Ishikawa (cell line): ENCODE measurements around the gene VPS26C.

Experiments used
- CEBPB ChIP-seq: IDR thresholded peaks from 2 replicates; pipeline ENCODE4 v1.6.1; 2012
- CREB1 ChIP-seq: IDR thresholded peaks from 2 replicates; pipeline ENCODE4 v1.6.1; 2012; ENCODE audit warnings: low read depth
- EGR1 ChIP-seq: IDR thresholded peaks from 2 replicates; pipeline ENCODE4 v1.6.1; 2012
- EP300 ChIP-seq: IDR thresholded peaks from 2 replicates; pipeline ENCODE4 v1.6.1; 2012; ENCODE audit warnings: borderline replicate concordance
- FOXM1 ChIP-seq: IDR thresholded peaks from 2 replicates; pipeline ENCODE4 v1.6.1; 2012; ENCODE audit warnings: low read depth, borderline replicate concordance
- MAX ChIP-seq: IDR thresholded peaks from 2 replicates; pipeline ENCODE4 v1.6.1; 2012
- NFIC ChIP-seq: IDR thresholded peaks from 2 replicates; pipeline ENCODE4 v1.6.1; 2012
- RAD21 ChIP-seq: IDR thresholded peaks from 2 replicates; pipeline ENCODE4 v1.6.1; 2012; ENCODE audit warnings: low read depth
- REST ChIP-seq: IDR thresholded peaks from 2 replicates; pipeline ENCODE4 v1.6.1; 2012; ENCODE audit warnings: low read depth, mild to moderate bottlenecking
- TAF1 ChIP-seq: IDR thresholded peaks from 2 replicates; pipeline ENCODE4 v1.6.1; 2012; ENCODE audit warnings: low read depth, mild to moderate bottlenecking
- TCF12 ChIP-seq: IDR thresholded peaks from 2 replicates; pipeline ENCODE4 v1.6.1; 2012; ENCODE audit warnings: low read depth
- TEAD4 ChIP-seq: IDR thresholded peaks from 2 replicates; pipeline ENCODE4 v1.6.1; 2012
- USF1 ChIP-seq: IDR thresholded peaks from 2 replicates; pipeline ENCODE4 v1.6.1; 2012
- YY1 ChIP-seq: IDR thresholded peaks from 2 replicates; pipeline ENCODE4 v1.6.1; 2012; ENCODE audit warnings: low read depth
- ZBTB7A ChIP-seq: IDR thresholded peaks from 2 replicates; pipeline ENCODE4 v1.6.1; 2012; ENCODE audit warnings: low read depth

Gene VPS26C

GRCh38 chr21:37266515-37267221, 466 bp downstream of the VPS26C start:
- TF ChIP-seq MAX (peak; percentile 69; the same call in 1 of the 2 replicates), REST (no peak)

GRCh38 chr21:37264808-37265207, 2.3 kb downstream of the VPS26C start:
- TF ChIP-seq MAX: no peak
- no peak for TF ChIP-seq TAF1
- TF ChIP-seq REST: no peak

GRCh38 chr21:37263827-37264600, 3.1 kb downstream of the VPS26C start:
- TF ChIP-seq EP300 (no peak), CREB1 (no peak), ZBTB7A (no peak), YY1 (no peak), NFIC (no peak), REST (no peak), RAD21 (no peak), CEBPB (no peak), EGR1 (no peak), MAX (no peak), TEAD4 (no peak)

- no peak for TF ChIP-seq CREB1
- no peak for TF ChIP-seq EGR1
- no peak for TF ChIP-seq REST
- no peak for TF ChIP-seq RAD21
- TF ChIP-seq EP300: no peak
- no peak for TF ChIP-seq ZBTB7A
- no peak for TF ChIP-seq NFIC
- no peak for TF ChIP-seq MAX
- no peak for TF ChIP-seq YY1
- no peak for TF ChIP-seq USF1
- TF ChIP-seq TAF1: no peak
- TF ChIP-seq FOXM1: no peak
- no peak for TF ChIP-seq TCF12
- TF ChIP-seq TEAD4: no peak
- no peak for TF ChIP-seq CEBPB
These were observed 7.7 kb downstream of the VPS26C start for GRCh38 chr21:37259426-37259825.
